ENCODE measurements around the gene CACYBP. TPM values are rescaled to one million over a fixed set of nuclear protein-coding genes. Genes with fewer than 3 reads are reported as not detected.

Gene CACYBP
- total and polyA plus RNA-seq, 2 of the 13 experiments (the other 11 are each of a cell fraction or from before 2014, with no cell fraction given): 18.4 to 183 TPM

- TF ChIP-seq TCF12 (IDR thresholded peaks at IDR 0.05): no peak
- TF ChIP-seq TCF12 (CRISPR knock-in tag; IDR thresholded peaks at IDR 0.05): peak; percentile 68; the same call in 1 of the 2 replicates
- no peak; the same call in 1 of the 2 replicates for TF ChIP-seq ZNF580 (CRISPR knock-in tag; IDR thresholded peaks at IDR 0.05; ENCODE audit: borderline replicate concordance, low read depth)
- TF ChIP-seq CHD2 (IDR thresholded peaks at IDR 0.05; ENCODE audit: low read depth, low read length): peak; percentile 91
- TF ChIP-seq ZNF7 (CRISPR knock-in tag; IDR thresholded peaks at IDR 0.05): peak; percentile 86
- no peak for TF ChIP-seq THAP8 (CRISPR knock-in tag; IDR thresholded peaks at IDR 0.05; ENCODE audit: borderline replicate concordance)
- TF ChIP-seq GTF2F1 (IDR thresholded peaks at IDR 0.05; ENCODE audit: low read length): peak; percentile 33; the same call in 1 of the 2 replicates
- TF ChIP-seq SRF (IDR thresholded peaks at IDR 0.05; ENCODE audit: low read depth, low read length): no peak
- no peak; the same call in 1 of the 2 replicates for TF ChIP-seq ATF5 (CRISPR knock-in tag; IDR thresholded peaks at IDR 0.05; ENCODE audit: low read depth)
- 0 out of 2 replicates have a peak, but pooled peaks have one; percentile 5 for TF ChIP-seq ZNF605 (CRISPR knock-in tag; IDR thresholded peaks at IDR 0.05)
- TF ChIP-seq TBL1XR1 (IDR thresholded peaks at IDR 0.05; ENCODE audit: borderline replicate concordance, low read length, partially characterized antibody): peak; percentile 69
- 0 out of 2 replicates have a peak, but pooled peaks have one; percentile 31 for TF ChIP-seq MEF2D (CRISPR knock-in tag; IDR thresholded peaks at IDR 0.05)
- TF ChIP-seq ZNF687 (CRISPR knock-in tag; IDR thresholded peaks at IDR 0.05): peak; percentile 61; the same call in 1 of the 2 replicates
- TF ChIP-seq ZNF678 (CRISPR knock-in tag; IDR thresholded peaks at IDR 0.05): no peak
- TF ChIP-seq NR2F1 (CRISPR knock-in tag; IDR thresholded peaks at IDR 0.05): peak; percentile 51 to 77
- no peak for TF ChIP-seq BRCA1 (CRISPR knock-in tag; IDR thresholded peaks at IDR 0.05)
- 0 out of 2 replicates have a peak, but pooled peaks have one; percentile 27 for TF ChIP-seq ZNF609 (CRISPR knock-in tag; IDR thresholded peaks at IDR 0.05; ENCODE audit: borderline replicate concordance)
- no peak for TF ChIP-seq EEA1 (CRISPR knock-in tag; IDR thresholded peaks at IDR 0.05; ENCODE audit: borderline replicate concordance)
- no peak for TF ChIP-seq ZFP62 (CRISPR knock-in tag; IDR thresholded peaks at IDR 0.05)
These were observed 371 bp upstream of the CACYBP start (continued) for GRCh38 chr1:174999216-174999935.

All from HepG2 (cell line).